Measurements from ENCODE around the gene TOMM70.

DNA sequence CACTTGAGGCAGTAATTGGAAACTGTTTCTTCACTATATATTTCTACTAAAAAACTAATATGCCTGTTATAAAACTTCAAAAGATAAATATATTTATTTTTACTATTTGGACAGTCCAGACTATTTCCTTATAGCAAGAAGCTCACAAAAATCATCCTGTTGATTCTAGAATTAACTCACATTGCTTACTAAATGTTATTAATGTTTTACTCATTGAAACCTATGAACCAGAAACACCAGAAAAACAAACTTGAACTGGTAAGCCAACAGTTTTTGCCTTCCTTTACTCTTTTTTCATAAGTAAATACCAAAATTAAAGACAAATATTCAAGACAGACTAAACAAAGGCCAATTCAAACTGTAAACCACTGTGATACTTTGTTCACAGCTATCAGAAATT, 26.4 kb downstream of the TOMM70 start:
- TF ChIP-seq ESRRA (IDR thresholded peaks at IDR 0.05; ENCODE audit: borderline replicate concordance, low read length), result no peak
- TF ChIP-seq, protein P1, sequence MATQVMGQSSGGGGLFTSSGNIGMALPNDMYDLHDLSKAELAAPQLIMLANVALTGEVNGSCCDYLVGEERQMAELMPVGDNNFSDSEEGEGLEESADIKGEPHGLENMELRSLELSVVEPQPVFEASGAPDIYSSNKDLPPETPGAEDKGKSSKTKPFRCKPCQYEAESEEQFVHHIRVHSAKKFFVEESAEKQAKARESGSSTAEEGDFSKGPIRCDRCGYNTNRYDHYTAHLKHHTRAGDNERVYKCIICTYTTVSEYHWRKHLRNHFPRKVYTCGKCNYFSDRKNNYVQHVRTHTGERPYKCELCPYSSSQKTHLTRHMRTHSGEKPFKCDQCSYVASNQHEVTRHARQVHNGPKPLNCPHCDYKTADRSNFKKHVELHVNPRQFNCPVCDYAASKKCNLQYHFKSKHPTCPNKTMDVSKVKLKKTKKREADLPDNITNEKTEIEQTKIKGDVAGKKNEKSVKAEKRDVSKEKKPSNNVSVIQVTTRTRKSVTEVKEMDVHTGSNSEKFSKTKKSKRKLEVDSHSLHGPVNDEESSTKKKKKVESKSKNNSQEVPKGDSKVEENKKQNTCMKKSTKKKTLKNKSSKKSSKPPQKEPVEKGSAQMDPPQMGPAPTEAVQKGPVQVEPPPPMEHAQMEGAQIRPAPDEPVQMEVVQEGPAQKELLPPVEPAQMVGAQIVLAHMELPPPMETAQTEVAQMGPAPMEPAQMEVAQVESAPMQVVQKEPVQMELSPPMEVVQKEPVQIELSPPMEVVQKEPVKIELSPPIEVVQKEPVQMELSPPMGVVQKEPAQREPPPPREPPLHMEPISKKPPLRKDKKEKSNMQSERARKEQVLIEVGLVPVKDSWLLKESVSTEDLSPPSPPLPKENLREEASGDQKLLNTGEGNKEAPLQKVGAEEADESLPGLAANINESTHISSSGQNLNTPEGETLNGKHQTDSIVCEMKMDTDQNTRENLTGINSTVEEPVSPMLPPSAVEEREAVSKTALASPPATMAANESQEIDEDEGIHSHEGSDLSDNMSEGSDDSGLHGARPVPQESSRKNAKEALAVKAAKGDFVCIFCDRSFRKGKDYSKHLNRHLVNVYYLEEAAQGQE (IDR thresholded peaks at IDR 0.05), result no peak
- no peak for TF ChIP-seq CHD4 (IDR thresholded peaks at IDR 0.05; ENCODE audit: borderline replicate concordance)
- TF ChIP-seq, protein P2, sequence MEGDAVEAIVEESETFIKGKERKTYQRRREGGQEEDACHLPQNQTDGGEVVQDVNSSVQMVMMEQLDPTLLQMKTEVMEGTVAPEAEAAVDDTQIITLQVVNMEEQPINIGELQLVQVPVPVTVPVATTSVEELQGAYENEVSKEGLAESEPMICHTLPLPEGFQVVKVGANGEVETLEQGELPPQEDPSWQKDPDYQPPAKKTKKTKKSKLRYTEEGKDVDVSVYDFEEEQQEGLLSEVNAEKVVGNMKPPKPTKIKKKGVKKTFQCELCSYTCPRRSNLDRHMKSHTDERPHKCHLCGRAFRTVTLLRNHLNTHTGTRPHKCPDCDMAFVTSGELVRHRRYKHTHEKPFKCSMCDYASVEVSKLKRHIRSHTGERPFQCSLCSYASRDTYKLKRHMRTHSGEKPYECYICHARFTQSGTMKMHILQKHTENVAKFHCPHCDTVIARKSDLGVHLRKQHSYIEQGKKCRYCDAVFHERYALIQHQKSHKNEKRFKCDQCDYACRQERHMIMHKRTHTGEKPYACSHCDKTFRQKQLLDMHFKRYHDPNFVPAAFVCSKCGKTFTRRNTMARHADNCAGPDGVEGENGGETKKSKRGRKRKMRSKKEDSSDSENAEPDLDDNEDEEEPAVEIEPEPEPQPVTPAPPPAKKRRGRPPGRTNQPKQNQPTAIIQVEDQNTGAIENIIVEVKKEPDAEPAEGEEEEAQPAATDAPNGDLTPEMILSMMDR (IDR thresholded peaks at IDR 0.05), result no peak
- TF ChIP-seq POLR2A (IDR thresholded peaks at IDR 0.05; ENCODE audit: low read length), result no peak
- no peak for TF ChIP-seq MAFK (IDR thresholded peaks at IDR 0.05; ENCODE audit: partially characterized antibody)
- TF ChIP-seq HOXA7 (CRISPR knock-in tag; IDR thresholded peaks at IDR 0.05), result no peak
- TF ChIP-seq MYC (IDR thresholded peaks at IDR 0.05; ENCODE audit: borderline replicate concordance, low read length), result no peak
- TF ChIP-seq, protein P3, sequence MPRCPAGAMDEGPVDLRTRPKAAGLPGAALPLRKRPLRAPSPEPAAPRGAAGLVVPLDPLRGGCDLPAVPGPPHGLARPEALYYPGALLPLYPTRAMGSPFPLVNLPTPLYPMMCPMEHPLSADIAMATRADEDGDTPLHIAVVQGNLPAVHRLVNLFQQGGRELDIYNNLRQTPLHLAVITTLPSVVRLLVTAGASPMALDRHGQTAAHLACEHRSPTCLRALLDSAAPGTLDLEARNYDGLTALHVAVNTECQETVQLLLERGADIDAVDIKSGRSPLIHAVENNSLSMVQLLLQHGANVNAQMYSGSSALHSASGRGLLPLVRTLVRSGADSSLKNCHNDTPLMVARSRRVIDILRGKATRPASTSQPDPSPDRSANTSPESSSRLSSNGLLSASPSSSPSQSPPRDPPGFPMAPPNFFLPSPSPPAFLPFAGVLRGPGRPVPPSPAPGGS (IDR thresholded peaks at IDR 0.05), result no peak
- TF ChIP-seq RCOR1 (IDR thresholded peaks at IDR 0.05; ENCODE audit: low read depth, low read length), result no peak
- TF ChIP-seq EP300 (IDR thresholded peaks at IDR 0.05), result no peak

Measured in A549 (cell line).